Endometrial microvascular endothelial cells (primary cell): ENCODE data around the gene TNNT2. TPM values are rescaled to one million over a fixed set of nuclear protein-coding genes. Genes with fewer than 3 reads are reported as not detected.

Experiments
- total RNA-seq: library from RNA; depleted of rRNA; stranded (reverse); fragments of >200 nt; gene quantifications from one replicate; pipeline ENCODE4 v1.2.3, GENCODE V29; 2015; ENCODE audit errors: inconsistent ontology term

TNNT2 gene
- total RNA-seq, 1 donor from 2014 or later: not detected

Other genes starting within 250 kb of the TNNT2 start
- 50.4 TPM for gene TMEM9, start 223.2 kb downstream of the TNNT2 start, total RNA-seq
- not detected for gene IGFN1, start 186.9 kb downstream of the TNNT2 start, total RNA-seq
- not detected for gene PKP1, start 94.2 kb downstream of the TNNT2 start, total RNA-seq
- not detected for gene LAD1, start 21.6 kb upstream of the TNNT2 start, total RNA-seq
- gene TNNI1, start 44.0 kb upstream of the TNNT2 start, total RNA-seq: not detected
- gene PHLDA3, start 91.5 kb upstream of the TNNT2 start, total RNA-seq: 56.8 TPM
- 2,449 TPM for gene CSRP1, start 129.4 kb upstream of the TNNT2 start, total RNA-seq
- gene NAV1, start 161.4 kb upstream of the TNNT2 start, total RNA-seq: 47.8 TPM